Kidney glomerular epithelial cell (primary cell): ENCODE results near the gene DSTN.

Experiments used
- DNase-seq: peaks from one replicate; lab custom pipeline; 2025; lab: John Stamatoyannopoulos, UW

DSTN gene

GRCh38 chr20:17612287-17612991 is 42.6 kb downstream of the DSTN start:
- DNase-seq, result no peak

DNA sequence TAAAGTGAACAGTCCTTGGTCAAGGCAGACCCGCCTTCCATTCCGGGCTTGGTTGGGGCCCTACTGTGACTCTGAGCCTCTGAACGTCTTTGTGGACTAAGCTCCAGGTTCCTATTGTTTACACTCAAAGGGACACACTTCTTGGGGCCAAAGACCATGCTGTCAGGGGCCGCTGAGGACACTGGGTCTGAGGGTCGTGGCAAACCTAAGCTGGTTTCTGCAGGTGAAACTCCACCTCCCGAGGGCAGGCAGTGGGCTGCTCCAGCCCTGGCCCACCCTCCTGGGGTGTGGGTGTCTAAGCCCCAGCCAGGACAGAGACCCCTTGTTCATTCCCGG is 43.1 kb downstream of the DSTN start:
- no peak for DNase-seq

- DNase-seq, result no peak
Observed at GRCh38 chr20:17613328-17614175, 43.7 kb downstream of the DSTN start.

- no peak for DNase-seq
Observed at GRCh38 chr20:17614176-17614811, 44.4 kb downstream of the DSTN start.

GRCh38 chr20:17614812-17615644 is 45.2 kb downstream of the DSTN start:
- DNase-seq, result no peak

DNA sequence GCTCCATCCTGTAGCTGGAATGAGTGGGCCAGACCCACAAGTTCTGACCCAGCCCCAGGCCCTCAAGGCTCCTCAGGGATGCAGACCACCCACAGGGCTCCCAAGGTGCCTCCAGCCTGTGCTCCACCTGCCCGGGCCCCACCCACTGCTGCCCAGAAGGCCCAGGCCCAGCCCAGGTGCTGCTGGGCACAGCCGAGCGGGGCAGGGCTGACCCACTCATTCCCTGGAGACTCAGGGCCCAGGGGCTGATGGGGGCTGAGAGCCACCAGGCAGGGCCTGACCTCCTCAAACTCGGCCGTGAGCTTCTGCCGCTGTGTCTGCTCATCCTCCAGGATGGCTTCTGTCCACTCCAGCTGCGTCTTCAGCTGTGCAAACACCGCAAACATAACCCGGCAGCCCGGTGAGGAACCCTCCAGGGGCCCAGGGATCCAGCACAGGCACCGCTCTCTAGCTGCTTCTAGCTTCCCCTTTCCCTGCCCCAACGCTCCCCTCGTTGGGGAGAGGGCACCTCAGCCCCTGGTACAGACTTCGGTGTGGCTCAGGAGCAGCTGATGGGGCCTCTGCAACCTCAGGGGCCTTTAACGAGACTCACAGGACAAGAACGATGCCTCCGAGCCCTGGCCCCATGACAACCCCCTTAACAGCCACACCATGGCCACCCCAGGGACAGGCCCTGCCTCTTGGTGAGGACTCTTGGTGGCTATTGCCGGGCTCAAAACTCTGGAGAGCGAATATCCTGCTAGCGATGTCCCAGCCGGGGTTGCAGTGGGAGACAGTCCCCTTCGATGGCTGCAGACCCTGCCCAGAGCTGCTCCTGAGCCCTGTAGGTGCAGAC is 46.0 kb downstream of the DSTN start:
- no peak for DNase-seq

- no peak for DNase-seq
Observed at GRCh38 chr20:17616480-17617211, 46.8 kb downstream of the DSTN start.

DNA sequence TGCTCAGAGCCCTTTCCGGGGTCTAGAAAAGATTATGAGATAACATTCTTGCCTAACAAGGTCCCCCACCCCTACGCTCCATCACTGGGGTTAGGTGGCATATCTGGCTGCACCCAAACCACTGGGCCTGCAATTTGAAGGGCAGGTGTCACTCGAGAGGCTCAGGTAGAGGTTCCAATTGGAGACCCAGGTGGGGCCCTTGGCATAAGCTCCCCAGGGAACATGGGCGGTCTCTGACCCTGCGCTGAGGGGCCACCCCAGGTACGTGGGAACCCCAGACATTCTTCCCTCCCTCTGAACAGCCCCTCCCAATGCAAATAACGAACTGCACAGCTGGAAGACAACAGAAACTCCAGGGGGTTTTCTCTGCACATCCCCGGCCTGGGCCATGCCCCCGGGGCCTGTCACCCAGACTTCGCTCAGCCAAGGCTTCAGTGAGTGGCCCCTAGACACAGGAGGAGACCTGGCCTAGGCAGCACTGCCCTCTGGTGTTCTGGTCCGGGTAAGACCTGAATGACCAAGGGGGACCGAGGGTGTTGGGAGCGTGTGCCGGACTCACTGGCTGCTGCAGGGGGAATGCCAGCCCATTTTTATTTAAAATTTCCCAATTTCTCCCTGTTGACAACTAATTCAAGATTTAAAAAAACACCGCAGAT is 47.5 kb downstream of the DSTN start:
- DNase-seq, result no peak

DNA sequence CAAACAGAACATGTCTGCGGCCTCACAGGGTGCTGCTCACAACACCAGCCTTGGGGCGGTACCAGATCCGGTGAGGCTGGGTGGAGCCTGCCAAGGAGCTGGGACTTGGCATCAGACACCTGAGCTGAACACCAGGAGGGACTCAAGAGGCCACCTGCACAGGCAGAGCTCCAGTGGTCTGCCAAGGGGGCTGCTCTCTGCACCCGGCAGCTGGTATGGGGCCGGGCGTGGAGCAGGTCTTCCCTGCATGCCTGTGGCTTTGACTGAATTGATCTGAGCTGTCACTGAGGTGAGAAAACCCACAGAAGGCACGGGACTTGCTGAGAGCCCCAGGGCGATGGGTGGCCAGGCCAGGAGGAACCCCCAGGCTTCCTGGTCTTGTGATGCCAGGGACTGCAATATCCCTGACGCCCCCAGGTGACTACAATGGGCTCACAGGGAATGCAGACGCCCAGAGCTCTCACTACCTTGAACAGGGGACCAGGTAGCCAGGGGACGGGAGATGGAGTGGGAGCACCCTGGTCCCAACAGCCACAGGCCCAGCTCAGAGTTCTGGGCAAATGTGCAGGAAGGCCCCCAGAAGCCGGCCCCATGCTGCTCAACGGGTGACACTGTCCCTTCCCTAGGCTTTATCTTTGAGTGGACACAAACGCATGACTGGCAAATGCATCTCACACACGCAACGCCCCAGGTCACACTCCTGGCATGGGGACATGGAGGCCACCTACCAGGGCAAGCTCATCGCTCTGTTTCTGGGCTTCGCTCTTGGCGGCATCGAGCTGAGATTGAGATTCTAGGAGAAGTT is 48.2 kb downstream of the DSTN start:
- no peak for DNase-seq

- no peak for DNase-seq
Observed at GRCh38 chr20:17618673-17619013, 48.8 kb downstream of the DSTN start.

DNA sequence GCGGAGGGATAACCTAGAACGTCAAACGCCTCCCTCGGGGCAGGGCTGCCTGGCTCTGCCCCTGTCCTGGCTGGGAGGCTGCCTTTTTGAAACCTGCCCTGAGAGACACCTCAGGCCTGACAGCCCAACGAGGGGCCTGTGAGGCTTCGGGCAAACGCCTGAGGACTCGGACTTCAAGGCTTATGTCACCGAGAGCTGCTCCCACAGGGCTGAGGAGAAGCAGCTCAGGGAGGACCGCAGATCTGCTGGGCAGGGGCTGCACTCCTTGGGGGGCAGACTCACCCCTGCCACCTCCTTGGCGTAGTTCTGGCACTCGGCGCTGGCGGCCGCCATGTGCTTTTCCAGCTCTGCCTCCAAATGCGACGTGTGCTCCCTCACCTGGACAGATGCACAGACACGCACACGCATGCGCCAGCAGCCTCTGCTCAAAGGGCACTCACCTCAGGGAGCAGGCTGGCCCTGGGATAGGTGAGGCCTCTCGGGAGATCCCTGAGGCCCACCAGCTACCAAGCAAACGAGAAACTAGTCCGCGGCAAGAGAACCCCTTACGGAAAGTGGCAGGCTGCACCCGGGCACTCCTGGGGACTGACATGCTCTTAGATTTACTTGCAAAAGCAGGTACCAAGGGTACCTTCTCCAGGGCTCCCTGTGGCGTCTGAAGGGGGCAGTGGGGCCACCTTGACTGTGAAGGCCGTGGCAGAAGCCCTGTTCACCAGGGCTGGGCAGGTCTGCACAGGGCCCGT is 49.6 kb downstream of the DSTN start:
- DNase-seq, result no peak

DNA sequence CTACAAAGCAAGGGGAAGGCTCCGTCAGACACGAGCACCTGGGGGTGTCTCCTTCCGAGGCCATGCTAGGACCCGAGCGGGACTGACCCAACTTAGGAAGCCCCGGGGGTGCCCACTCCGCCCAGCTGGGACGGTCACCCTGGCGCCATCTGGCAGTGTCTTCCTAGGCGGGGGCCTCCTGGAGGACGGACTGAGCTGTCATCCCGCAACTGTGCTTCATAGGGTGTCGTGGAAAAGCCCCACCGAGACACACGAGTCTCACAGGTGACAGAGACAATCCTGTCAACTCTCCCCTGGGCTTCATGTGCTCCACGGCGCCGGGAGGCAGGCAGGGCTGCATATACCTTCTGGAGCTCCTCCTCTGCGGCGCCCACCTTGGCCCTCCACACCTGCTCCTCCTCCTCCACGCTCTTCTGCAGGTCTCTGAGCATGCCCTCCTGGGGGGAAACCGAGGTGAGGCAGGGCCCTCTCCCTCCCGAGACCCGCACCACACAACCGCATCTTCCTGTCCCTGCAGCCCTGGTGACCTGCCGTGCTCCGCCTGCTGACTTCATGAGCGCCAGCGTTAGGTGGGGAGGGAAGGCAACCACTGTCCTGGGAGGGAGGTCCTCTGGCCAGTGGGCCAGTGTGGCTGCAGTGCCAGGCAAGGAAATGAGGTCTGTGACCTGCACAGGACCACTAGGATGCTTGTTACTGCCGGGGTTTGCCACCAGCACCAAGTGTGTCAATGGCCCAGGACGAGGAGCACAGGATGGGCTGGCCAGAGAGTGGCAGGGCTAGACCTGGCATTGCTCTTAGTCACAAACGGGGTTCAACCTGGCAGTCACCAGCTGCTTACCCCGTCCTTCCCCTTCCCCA is 50.7 kb downstream of the DSTN start:
- no peak for DNase-seq

DNA sequence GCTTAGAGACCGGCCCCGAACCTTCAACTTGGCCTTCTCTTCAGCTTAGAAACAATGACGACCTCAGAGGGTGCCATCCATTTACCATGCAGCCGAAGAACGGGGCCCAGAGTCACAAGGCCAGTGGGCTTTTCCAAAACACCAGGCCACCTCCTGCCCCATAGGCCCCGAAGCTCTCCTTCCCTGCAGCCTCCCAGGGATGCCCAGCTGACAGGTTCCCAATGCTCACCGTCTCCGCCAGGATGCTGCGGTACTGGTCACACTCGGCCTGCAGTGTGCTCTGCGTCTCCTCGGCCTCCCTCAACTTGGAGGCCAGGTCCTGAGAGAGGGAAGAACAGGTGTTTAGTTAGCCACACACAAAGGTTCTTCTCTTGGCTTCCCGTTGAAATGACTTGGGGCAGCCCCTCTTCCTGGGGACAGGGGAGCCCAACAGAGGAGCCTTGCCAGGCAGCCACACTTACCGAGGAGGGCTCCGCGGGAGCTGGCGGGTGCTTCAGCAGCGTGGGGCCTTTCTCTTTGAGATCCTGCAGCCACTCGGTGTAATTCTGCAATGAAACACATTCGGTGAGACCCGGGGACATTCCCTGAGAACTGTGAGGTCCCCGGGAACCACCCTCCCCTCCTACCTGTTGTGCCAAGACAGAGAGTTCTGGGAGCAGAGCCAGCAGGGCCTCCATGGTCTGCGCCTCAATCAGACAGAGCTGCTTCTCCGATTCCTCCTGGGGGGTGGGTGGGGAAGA is 51.5 kb downstream of the DSTN start:
- DNase-seq, result no peak

- DNase-seq, result no peak
Observed at GRCh38 chr20:17622086-17622850, 52.4 kb downstream of the DSTN start.

DNA sequence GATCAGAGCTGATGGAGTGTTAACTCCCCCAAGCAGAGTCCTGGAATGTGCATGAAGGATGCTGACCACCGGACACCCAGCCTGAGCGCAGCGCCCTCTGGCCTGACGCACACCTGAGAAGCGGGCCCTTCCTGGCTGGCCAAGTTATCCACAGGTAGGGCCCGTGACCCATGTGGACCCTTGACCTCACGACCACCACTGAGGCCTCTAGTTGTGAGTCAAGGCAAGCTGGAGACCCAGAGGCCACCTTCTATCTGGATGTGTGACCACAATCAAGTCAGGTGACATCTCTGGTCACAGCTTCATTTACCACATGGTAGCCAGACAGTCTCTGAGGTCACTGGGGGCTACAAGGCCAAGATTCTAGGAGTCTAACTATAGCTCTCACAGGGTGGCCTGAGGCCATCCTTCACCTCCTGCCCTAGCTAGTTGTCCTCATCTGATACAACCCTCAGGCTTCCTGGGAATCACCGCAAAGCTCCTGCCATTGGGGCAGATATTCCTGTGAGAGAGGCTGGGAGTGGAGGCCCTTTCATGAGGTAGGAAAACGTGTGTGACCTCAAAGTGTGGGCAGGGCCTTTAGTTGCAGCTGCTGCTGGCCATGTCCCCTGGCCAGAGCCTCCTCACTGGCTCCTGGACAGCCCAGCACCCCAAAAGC is 53.1 kb downstream of the DSTN start:
- no peak for DNase-seq

GRCh38 chr20:17624070-17624469 is 54.2 kb downstream of the DSTN start:
- DNase-seq, result no peak
